HepG2 (cell line): ENCODE results near the gene ZNF211. TPM values are rescaled to one million over a fixed set of nuclear protein-coding genes. Genes with fewer than 3 reads are reported as not detected.

Source experiments
- ISX ChIP-seq: sonication (generic); formaldehyde crosslinking; conservative IDR thresholded peaks from 2 replicates; pipeline ENCODE4 v1.5.0; 2020; ENCODE audit warnings: missing genetic modification reagents
- JUN ChIP-seq: sonication (generic); formaldehyde crosslinking; IDR thresholded peaks from 2 replicates; pipeline ENCODE4 v1.4.0; 2020; ENCODE audit warnings: mild to moderate bottlenecking, missing genetic modification reagents
- MAZ ChIP-seq, 2 experiments: sonication (generic) in 1 of 2; formaldehyde crosslinking in 1 of 2; IDR thresholded peaks; 2 replicates each; pipeline versions ENCODE4 v1.5.0 to v1.6.1; 2012 to 2020; ENCODE audit warnings: low read depth in 2 of 2, mild to moderate bottlenecking in 2 of 2, borderline replicate concordance in 1 of 2, improper control_type of control experiment in 1 of 2, low read length in 1 of 2, missing genetic modification reagents in 1 of 2, moderate library complexity in 1 of 2
- NR1H2 ChIP-seq: sonication (generic); formaldehyde crosslinking; IDR thresholded peaks from 2 replicates; pipeline ENCODE4 v1.8.1; 2022; ENCODE audit warnings: low read depth, missing genetic modification reagents, borderline replicate concordance
- PTBP1 ChIP-seq: fragments of 200-400 bp; formaldehyde crosslinking; IDR thresholded peaks from 2 replicates; pipeline ENCODE4 v1.6.1; 2018; ENCODE audit warnings: low read length, low read depth; ENCODE audit not compliant: poor library complexity, severe bottlenecking
- RAD21 ChIP-seq: fragments of 450-650 bp; formaldehyde crosslinking; IDR thresholded peaks from 2 replicates; pipeline ENCODE4 v1.5.0; 2020; ENCODE audit warnings: mild to moderate bottlenecking
- REPIN1 ChIP-seq: sonication (generic); formaldehyde crosslinking; IDR thresholded peaks from 2 replicates; pipeline ENCODE4 v1.8.0; 2022; ENCODE audit warnings: missing genetic modification reagents, low read depth, mild to moderate bottlenecking, borderline replicate concordance
- RFXANK ChIP-seq: IDR thresholded peaks from 2 replicates; pipeline ENCODE4 v1.6.1; 2016
- ZIK1 ChIP-seq: sonication (generic); formaldehyde crosslinking; IDR thresholded peaks from 2 replicates; pipeline ENCODE4 v1.5.0; 2020; ENCODE audit warnings: mild to moderate bottlenecking, low read depth, missing genetic modification reagents, borderline replicate concordance
- ZKSCAN8 ChIP-seq: IDR thresholded peaks from 2 replicates; pipeline ENCODE4 v1.6.1; 2016; ENCODE audit warnings: borderline replicate concordance, missing genetic modification reagents, missing compliant biosample characterization
- ZNF343 ChIP-seq: sonication (generic); formaldehyde crosslinking; IDR thresholded peaks from 2 replicates; pipeline ENCODE4 v1.4.0; 2020; ENCODE audit warnings: mild to moderate bottlenecking, missing genetic modification reagents
- ZNF614 ChIP-seq: IDR thresholded peaks from 2 replicates; pipeline ENCODE4 v1.6.1; 2018; ENCODE audit warnings: missing biosample characterization, missing genetic modification reagents, inconsistent platforms, borderline replicate concordance
- ZNF678 ChIP-seq: sonication (generic); formaldehyde crosslinking; IDR thresholded peaks from 2 replicates; pipeline ENCODE4 v1.4.0; 2020; ENCODE audit warnings: mild to moderate bottlenecking, missing genetic modification reagents
- polyA plus RNA-seq, 8 experiments: library from polyadenylated mRNA; depleted of rRNA in 3 of 8; stranded (reverse) in 7 of 8; unstranded in 1 of 8; fragments of >200 nt; fragmentation: Illumina TruSeq in 4 of 8; extraction: Trizol in 4 of 8; gene quantifications; 2 replicates each; pipeline versions ENCODE4 v1.2.1 to v1.2.3, GENCODE V29; 2011 to 2016; ENCODE audit warnings: low read depth in 4 of 8, missing spikeins in 1 of 8, mixed read lengths in 1 of 8; ENCODE audit not compliant: insufficient read depth in 1 of 8
- total RNA-seq, 5 experiments: library from RNA; depleted of rRNA; stranded (reverse); fragments of >200 nt; fragmentation: Illumina TruSeq; extraction: Trizol; gene quantifications; 2 replicates each; pipeline ENCODE4 v1.2.3, GENCODE V29; 2016; ENCODE audit warnings: low read depth in 1 of 5
- TF ChIP-seq, protein P1 (sequence below): sonication (generic); formaldehyde crosslinking; IDR thresholded peaks from 2 replicates; pipeline ENCODE4 v1.4.0; 2020; ENCODE audit warnings: missing genetic modification reagents, low read depth, mild to moderate bottlenecking, borderline replicate concordance
- TF ChIP-seq, protein P2 (sequence below): conservative IDR thresholded peaks from 2 replicates; pipeline ENCODE4 v1.6.1; 2018; ENCODE audit warnings: missing genetic modification reagents
- TF ChIP-seq, protein P3 (sequence below): sonication (generic); formaldehyde crosslinking; IDR thresholded peaks from 2 replicates; pipeline ENCODE4 v1.4.0; 2020; ENCODE audit warnings: missing genetic modification reagents; ENCODE audit errors: not compliant biosample characterization
- TF ChIP-seq, protein P4 (sequence below): sonication (generic); formaldehyde crosslinking; IDR thresholded peaks from 2 replicates; pipeline ENCODE4 v1.5.0; 2020; ENCODE audit warnings: mild to moderate bottlenecking, missing genetic modification reagents
- TF ChIP-seq, protein P5 (sequence below): sonication (generic); formaldehyde crosslinking; IDR thresholded peaks from 2 replicates; pipeline ENCODE4 v1.5.1; 2020; ENCODE audit warnings: missing genetic modification reagents, mild to moderate bottlenecking, borderline replicate concordance
- TF ChIP-seq, protein P6 (sequence below): IDR thresholded peaks from 2 replicates; pipeline ENCODE4 v1.6.1; 2012; ENCODE audit warnings: inconsistent platforms

ZNF211 gene
- total and polyA plus RNA-seq, 2 of the 13 experiments (the other 11 are each of a cell fraction or from before 2014, with no cell fraction given): 9.9 to 11.2 TPM

DNA sequence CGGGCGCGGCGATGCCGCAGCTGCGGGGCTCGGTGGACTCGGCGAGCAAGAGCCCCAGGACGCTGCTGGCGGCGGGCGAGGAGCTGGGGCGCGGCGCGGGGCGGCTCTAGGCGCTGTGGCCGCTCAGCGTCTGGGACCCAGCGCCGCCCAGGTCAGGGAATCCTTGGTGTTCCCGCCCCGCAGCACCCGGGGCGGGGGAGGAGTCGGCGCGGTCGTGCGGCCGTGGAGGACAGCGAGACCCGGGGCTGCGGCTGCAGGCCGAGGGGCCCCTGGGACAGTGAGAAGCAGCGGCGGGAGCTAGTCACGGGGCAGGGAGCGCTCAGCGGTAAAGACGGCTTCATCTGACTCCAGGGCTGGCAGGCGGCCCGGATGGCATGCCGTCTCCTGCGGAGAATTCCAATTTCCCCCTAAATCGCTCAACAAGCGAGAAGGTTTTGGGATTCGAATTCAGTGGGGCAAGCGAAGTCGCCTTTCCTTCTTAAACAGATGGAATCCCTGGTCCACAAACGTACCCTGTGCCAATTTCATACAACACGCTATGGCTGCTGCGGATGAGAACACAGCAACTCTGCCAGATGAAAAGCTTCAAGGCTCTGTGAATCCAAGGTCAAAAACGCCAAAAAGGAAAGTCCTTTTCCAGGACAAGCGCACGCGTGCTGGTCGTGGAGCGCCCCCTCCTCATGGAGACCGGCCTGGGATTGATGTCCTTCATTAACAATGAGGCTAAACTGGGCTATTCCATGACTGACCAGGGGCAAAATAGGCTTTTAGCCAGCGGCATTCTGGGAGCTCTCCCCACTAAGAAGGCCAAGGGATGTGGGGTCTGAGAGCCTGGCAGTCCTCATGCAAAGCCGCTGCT is 31.5 kb downstream of the ZNF211 start (continued):
- TF ChIP-seq, protein P1, sequence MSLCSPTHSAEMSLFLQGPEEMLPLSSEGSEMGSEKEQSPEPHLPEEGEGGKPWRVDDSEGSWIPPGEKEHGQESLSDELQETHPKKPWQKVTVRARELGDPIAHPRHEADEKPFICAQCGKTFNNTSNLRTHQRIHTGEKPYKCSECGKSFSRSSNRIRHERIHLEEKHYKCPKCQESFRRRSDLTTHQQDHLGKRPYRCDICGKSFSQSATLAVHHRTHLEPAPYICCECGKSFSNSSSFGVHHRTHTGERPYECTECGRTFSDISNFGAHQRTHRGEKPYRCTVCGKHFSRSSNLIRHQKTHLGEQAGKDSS (CRISPR knock-in tag): no peak
- no peak for TF ChIP-seq PTBP1
- TF ChIP-seq JUN (CRISPR knock-in tag): no peak
- no peak for TF ChIP-seq ISX (CRISPR knock-in tag)
- peak; percentile 63; the same call in 1 of the 2 replicates for TF ChIP-seq ZIK1 (CRISPR knock-in tag)
- no peak for TF ChIP-seq RFXANK (CRISPR knock-in tag)
- TF ChIP-seq, protein P2, sequence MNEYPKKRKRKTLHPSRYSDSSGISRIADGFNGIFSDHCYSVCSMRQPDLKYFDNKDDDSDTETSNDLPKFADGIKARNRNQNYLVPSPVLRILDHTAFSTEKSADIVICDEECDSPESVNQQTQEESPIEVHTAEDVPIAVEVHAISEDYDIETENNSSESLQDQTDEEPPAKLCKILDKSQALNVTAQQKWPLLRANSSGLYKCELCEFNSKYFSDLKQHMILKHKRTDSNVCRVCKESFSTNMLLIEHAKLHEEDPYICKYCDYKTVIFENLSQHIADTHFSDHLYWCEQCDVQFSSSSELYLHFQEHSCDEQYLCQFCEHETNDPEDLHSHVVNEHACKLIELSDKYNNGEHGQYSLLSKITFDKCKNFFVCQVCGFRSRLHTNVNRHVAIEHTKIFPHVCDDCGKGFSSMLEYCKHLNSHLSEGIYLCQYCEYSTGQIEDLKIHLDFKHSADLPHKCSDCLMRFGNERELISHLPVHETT: no peak; the same call in 1 of the 2 replicates
- TF ChIP-seq, protein P3, sequence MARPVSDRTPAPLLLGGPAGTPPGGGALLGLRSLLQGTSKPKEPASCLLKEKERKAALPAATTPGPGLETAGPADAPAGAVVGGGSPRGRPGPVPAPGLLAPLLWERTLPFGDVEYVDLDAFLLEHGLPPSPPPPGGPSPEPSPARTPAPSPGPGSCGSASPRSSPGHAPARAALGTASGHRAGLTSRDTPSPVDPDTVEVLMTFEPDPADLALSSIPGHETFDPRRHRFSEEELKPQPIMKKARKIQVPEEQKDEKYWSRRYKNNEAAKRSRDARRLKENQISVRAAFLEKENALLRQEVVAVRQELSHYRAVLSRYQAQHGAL: peak; percentile 43
- TF ChIP-seq REPIN1 (CRISPR knock-in tag): peak; percentile 57
- no peak for TF ChIP-seq NR1H2
- no peak for TF ChIP-seq MAZ (IDR thresholded peaks at IDR 0.05; ENCODE audit: borderline replicate concordance, low read depth, low read length)
- peak; percentile 76 for TF ChIP-seq MAZ (CRISPR knock-in tag; IDR thresholded peaks at IDR 0.05; ENCODE audit: low read depth)
- TF ChIP-seq ZKSCAN8: no peak; the same call in 1 of the 2 replicates
- peak; percentile 29; the same call in 1 of the 2 replicates for TF ChIP-seq RAD21
- TF ChIP-seq, protein P4, sequence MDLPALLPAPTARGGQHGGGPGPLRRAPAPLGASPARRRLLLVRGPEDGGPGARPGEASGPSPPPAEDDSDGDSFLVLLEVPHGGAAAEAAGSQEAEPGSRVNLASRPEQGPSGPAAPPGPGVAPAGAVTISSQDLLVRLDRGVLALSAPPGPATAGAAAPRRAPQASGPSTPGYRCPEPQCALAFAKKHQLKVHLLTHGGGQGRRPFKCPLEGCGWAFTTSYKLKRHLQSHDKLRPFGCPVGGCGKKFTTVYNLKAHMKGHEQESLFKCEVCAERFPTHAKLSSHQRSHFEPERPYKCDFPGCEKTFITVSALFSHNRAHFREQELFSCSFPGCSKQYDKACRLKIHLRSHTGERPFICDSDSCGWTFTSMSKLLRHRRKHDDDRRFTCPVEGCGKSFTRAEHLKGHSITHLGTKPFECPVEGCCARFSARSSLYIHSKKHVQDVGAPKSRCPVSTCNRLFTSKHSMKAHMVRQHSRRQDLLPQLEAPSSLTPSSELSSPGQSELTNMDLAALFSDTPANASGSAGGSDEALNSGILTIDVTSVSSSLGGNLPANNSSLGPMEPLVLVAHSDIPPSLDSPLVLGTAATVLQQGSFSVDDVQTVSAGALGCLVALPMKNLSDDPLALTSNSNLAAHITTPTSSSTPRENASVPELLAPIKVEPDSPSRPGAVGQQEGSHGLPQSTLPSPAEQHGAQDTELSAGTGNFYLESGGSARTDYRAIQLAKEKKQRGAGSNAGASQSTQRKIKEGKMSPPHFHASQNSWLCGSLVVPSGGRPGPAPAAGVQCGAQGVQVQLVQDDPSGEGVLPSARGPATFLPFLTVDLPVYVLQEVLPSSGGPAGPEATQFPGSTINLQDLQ (CRISPR knock-in tag): peak; percentile 85; the same call in 1 of the 2 replicates
- TF ChIP-seq ZNF678: peak; percentile 33; the same call in 1 of the 2 replicates
- TF ChIP-seq, protein P5, sequence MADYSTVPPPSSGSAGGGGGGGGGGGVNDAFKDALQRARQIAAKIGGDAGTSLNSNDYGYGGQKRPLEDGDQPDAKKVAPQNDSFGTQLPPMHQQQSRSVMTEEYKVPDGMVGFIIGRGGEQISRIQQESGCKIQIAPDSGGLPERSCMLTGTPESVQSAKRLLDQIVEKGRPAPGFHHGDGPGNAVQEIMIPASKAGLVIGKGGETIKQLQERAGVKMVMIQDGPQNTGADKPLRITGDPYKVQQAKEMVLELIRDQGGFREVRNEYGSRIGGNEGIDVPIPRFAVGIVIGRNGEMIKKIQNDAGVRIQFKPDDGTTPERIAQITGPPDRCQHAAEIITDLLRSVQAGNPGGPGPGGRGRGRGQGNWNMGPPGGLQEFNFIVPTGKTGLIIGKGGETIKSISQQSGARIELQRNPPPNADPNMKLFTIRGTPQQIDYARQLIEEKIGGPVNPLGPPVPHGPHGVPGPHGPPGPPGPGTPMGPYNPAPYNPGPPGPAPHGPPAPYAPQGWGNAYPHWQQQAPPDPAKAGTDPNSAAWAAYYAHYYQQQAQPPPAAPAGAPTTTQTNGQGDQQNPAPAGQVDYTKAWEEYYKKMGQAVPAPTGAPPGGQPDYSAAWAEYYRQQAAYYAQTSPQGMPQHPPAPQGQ: no peak
- TF ChIP-seq, protein P6, sequence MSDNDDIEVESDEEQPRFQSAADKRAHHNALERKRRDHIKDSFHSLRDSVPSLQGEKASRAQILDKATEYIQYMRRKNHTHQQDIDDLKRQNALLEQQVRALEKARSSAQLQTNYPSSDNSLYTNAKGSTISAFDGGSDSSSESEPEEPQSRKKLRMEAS: peak; percentile 69
- TF ChIP-seq ZNF614 (CRISPR knock-in tag): no peak
- no peak; the same call in 1 of the 2 replicates for TF ChIP-seq ZNF343 (CRISPR knock-in tag)
